ENCODE results near the gene KRTAP23-1. TPM values are rescaled to one million over a fixed set of nuclear protein-coding genes. Genes with fewer than 3 reads are reported as not detected.

Gene KRTAP23-1
- polyA plus RNA-seq, 1 donor (not counting 4 experiments of a cell fraction or from before 2014, with no cell fraction given): not detected

GRCh38 chr21:30372139-30372770 is 23.8 kb upstream of the KRTAP23-1 start, which contains the start of gene KRTAP13-2:
KRTAP13-2 (minus strand) TSS chr21:30372271; CDS start chr21:30372213, 58 bp downstream.
- H3K4me2 ChIP-seq (ENCODE audit: control insufficient read depth, extremely low read depth, insufficient read depth, low read depth, low read length): no peak within 1 kb of the TSS
- no peak within 1 kb of the TSS for H3K9ac ChIP-seq (ENCODE audit: control insufficient read depth, extremely low read depth, insufficient read depth, low read length)
- no peaks in the 10 kb centered on the region for H4K20me1 ChIP-seq (ENCODE audit: control insufficient read depth, extremely low read depth, insufficient read depth, low read length)
- H3K27ac ChIP-seq (ENCODE audit: control insufficient read depth, insufficient read depth, low read length): no peak within 1 kb of the TSS
- TF ChIP-seq CTCF (optimal IDR thresholded peaks at IDR 0.05 in 1 of 3, IDR thresholded peaks at IDR 0.05 in 1 of 3, conservative IDR thresholded peaks at IDR 0.05 in 1 of 3; ENCODE audit: extremely low read depth in 1 of 3, insufficient read depth in 2 of 3, low read length in 3 of 3): no peak
- H3K79me2 ChIP-seq (ENCODE audit: control insufficient read depth, insufficient read depth, low read length): no peaks in the 10 kb centered on the region
- no peaks in the 10 kb centered on the region for H3K9me1 ChIP-seq (ENCODE audit: control insufficient read depth, extremely low read depth, insufficient read depth, low read length)
- no peak for FAIRE-seq
- H3K9me3 ChIP-seq (ENCODE audit: control insufficient read depth, low read depth, low read length): no peaks in the 10 kb centered on the region
- no peak within 1 kb of the TSS for H3K4me3 ChIP-seq (ENCODE audit: control insufficient read depth in 2 of 3, extremely low read depth in 1 of 3, insufficient read depth in 2 of 3, low read depth in 1 of 3, low read length in 3 of 3)
- no peaks in the 10 kb centered on the region for H3K36me3 ChIP-seq (ENCODE audit: control insufficient read depth in 2 of 2, extremely low read depth in 1 of 2, insufficient read depth in 2 of 2, low read length in 2 of 2)
- H3K27me3 ChIP-seq (ENCODE audit: control insufficient read depth, extremely low read depth, insufficient read depth, low read length): no peaks in the 10 kb centered on the region
- dilution Hi-C loops (cut with MboI; ENCODE audit: extremely low pct_ligation_motif_present, low sequenced_read_pairs): no loop called here
- H3K4me1 ChIP-seq (ENCODE audit: control insufficient read depth, extremely low read depth, insufficient read depth, low read length): no peaks in the 10 kb centered on the region
- no peak within 1 kb of the TSS for H2AFZ ChIP-seq (ENCODE audit: control insufficient read depth, low read length)
- no peak for DNase-seq (ENCODE audit: low read depth, low spot score)

GRCh38 chr21:30355906-30356305 is 7.5 kb upstream of the KRTAP23-1 start:
- no peaks in the 10 kb centered on the region for H3K9me1 ChIP-seq (ENCODE audit: control insufficient read depth, extremely low read depth, insufficient read depth, low read length)
- TF ChIP-seq CTCF (optimal IDR thresholded peaks at IDR 0.05 in 1 of 3, IDR thresholded peaks at IDR 0.05 in 1 of 3, conservative IDR thresholded peaks at IDR 0.05 in 1 of 3; ENCODE audit: extremely low read depth in 1 of 3, insufficient read depth in 2 of 3, low read length in 3 of 3) (no peak), EZH2 (IDR thresholded peaks at IDR 0.05; ENCODE audit: low read length) (no peak)
- H3K27me3 ChIP-seq (ENCODE audit: control insufficient read depth, extremely low read depth, insufficient read depth, low read length): no peaks in the 10 kb centered on the region
- H3K79me2 ChIP-seq (ENCODE audit: control insufficient read depth, insufficient read depth, low read length): no peaks in the 10 kb centered on the region
- no peak overlapping the region for H3K27ac ChIP-seq (ENCODE audit: control insufficient read depth, insufficient read depth, low read length)
- no peaks in the 10 kb centered on the region for H3K9me3 ChIP-seq (ENCODE audit: control insufficient read depth, low read depth, low read length)
- no peak overlapping the region for H3K9ac ChIP-seq (ENCODE audit: control insufficient read depth, extremely low read depth, insufficient read depth, low read length)
- H3K36me3 ChIP-seq (ENCODE audit: control insufficient read depth in 2 of 2, extremely low read depth in 1 of 2, insufficient read depth in 2 of 2, low read length in 2 of 2): no peaks in the 10 kb centered on the region
- no peaks in the 10 kb centered on the region for H3K4me1 ChIP-seq (ENCODE audit: control insufficient read depth, extremely low read depth, insufficient read depth, low read length)
- FAIRE-seq (no peak), DNase-seq (ENCODE audit: low read depth, low spot score) (no peak)
- H2AFZ ChIP-seq (ENCODE audit: control insufficient read depth, low read length): no peak overlapping the region
- dilution Hi-C loops (cut with MboI; ENCODE audit: extremely low pct_ligation_motif_present, low sequenced_read_pairs): no loop called here
- no peaks in the 10 kb centered on the region for H4K20me1 ChIP-seq (ENCODE audit: control insufficient read depth, extremely low read depth, insufficient read depth, low read length)
- H3K4me2 ChIP-seq (ENCODE audit: control insufficient read depth, extremely low read depth, insufficient read depth, low read depth, low read length): no peak overlapping the region
- no peak overlapping the region for H3K4me3 ChIP-seq (ENCODE audit: control insufficient read depth in 2 of 3, extremely low read depth in 1 of 3, insufficient read depth in 2 of 3, low read depth in 1 of 3, low read length in 3 of 3)
